GM21381 (cell line): ENCODE measurements around the gene RPL18A.

ENCODE experiments used
- ATAC-seq: cut with Tn5 transposase; IDR thresholded peaks from one replicate; pipeline ENCODE4 v1.9.1; 2021; ENCODE audit warnings: mild to moderate bottlenecking, moderate library complexity; ENCODE audit not compliant: unreplicated experiment

RPL18A gene

GRCh38 chr19:17908244-17908643 lies 48.5 kb downstream of the RPL18A start:
- ATAC-seq = no peak

GRCh38 chr19:17909003-17909732 lies 49.5 kb downstream of the RPL18A start:
- no peak for ATAC-seq

GRCh38 chr19:17910791-17911360 lies 51.2 kb downstream of the RPL18A start:
- no peak for ATAC-seq
